Upper lobe of right lung (tissue), 1 donor: ENCODE measurements around the gene ONECUT3. TPM values are rescaled to one million over a fixed set of nuclear protein-coding genes. Genes with fewer than 3 reads are reported as not detected.

Experiments used
- ATAC-seq: fragments of 200-7000 bp; cut with Tn5 transposase; one replicate; pipeline ENCODE4 v1.9.1; 2020; ENCODE audit warnings: mild to moderate bottlenecking, moderate library complexity
- DNase-seq: peaks from one replicate; pipeline ENCODE4 v3.0.0-alpha.2; 2020
- H3K27ac ChIP-seq: fragments of 200-600 bp; one replicate; pipeline ENCODE4 v1.8.0; 2022
- H3K27me3 ChIP-seq: fragments of 200-600 bp; one replicate; pipeline ENCODE4 v1.8.0; 2022; ENCODE audit warnings: mild to moderate bottlenecking
- H3K36me3 ChIP-seq: fragments of 200-600 bp; one replicate; pipeline ENCODE4 v1.8.0; 2022
- H3K4me1 ChIP-seq: fragments of 200-600 bp; one replicate; pipeline ENCODE4 v1.8.0; 2022
- H3K4me3 ChIP-seq: fragments of 200-600 bp; one replicate; pipeline ENCODE4 v1.8.0; 2022; ENCODE audit warnings: mild to moderate bottlenecking
- H3K9me3 ChIP-seq: fragments of 200-600 bp; one replicate; pipeline ENCODE4 v1.8.0; 2022
- intact Hi-C: fragments of 100-400 bp; cut with DNase I; formaldehyde crosslinking; loops from one replicate; pipeline ENCODE4 v1.11.0; 2022
- total RNA-seq: library from RNA; stranded (reverse); fragmentation: NEBNext Ultra II Directional; extraction: Animal tissue kit (Norgen Biotek cat#: 25700); gene quantifications from one replicate; pipeline ENCODE4 v1.2.1, GENCODE V29; 2021
- TF ChIP-seq, protein P1 (sequence below): fragments of 200-600 bp; IDR thresholded peaks from one replicate; pipeline ENCODE4 v1.8.0; 2022; ENCODE audit warnings: antibody characterized with exemption
- donor health status: DM: no; HTN: yes; CAD: no; lungs with severe emphysema.

Gene ONECUT3
- total RNA-seq, 1 donor from 2014 or later, result not detected

DNA sequence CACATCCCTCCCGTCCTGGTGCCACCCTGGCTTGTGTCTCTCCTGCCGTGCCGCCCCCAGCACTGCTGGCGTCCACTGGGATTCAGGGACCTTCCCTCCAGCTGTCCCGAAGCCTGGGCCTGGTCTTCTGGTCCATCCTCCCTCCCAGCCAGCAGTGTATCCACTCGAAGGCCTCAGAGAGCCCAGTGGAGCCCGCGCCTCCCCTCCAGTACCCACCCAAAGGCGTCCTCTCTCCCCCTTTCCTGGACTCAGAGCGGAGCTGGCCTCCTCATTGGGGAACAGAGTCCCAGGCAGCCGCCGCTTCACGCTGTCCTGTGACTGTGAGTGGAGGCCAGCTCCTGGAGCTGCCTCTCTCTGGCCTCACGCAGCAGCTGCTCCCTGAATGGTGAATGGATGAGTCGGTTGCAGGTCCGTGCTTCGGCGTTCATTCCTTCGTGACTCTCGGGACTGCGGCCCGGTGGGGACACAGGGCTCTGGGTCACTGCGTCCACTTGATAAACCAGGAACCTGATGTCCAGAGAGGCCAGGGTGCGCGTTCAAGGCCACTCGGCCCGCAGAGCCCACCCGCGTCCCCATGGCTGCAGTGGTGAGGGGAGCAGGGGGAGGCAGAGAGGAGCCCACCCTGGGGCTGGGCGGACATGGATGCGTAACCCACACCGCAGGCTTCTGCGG is 12.1 kb downstream of the ONECUT3 start:
- H3K36me3 ChIP-seq, result no peaks in the 10 kb centered on the region
- no peak overlapping the region for H3K27ac ChIP-seq
- H3K9me3 ChIP-seq, result peaks cover 1% of the 10 kb centered on the region
- TF ChIP-seq, protein P1, sequence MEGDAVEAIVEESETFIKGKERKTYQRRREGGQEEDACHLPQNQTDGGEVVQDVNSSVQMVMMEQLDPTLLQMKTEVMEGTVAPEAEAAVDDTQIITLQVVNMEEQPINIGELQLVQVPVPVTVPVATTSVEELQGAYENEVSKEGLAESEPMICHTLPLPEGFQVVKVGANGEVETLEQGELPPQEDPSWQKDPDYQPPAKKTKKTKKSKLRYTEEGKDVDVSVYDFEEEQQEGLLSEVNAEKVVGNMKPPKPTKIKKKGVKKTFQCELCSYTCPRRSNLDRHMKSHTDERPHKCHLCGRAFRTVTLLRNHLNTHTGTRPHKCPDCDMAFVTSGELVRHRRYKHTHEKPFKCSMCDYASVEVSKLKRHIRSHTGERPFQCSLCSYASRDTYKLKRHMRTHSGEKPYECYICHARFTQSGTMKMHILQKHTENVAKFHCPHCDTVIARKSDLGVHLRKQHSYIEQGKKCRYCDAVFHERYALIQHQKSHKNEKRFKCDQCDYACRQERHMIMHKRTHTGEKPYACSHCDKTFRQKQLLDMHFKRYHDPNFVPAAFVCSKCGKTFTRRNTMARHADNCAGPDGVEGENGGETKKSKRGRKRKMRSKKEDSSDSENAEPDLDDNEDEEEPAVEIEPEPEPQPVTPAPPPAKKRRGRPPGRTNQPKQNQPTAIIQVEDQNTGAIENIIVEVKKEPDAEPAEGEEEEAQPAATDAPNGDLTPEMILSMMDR, result no peak
- DNase-seq (no peak), ATAC-seq (no peak)
- peaks cover 2% of the 10 kb centered on the region for H3K4me1 ChIP-seq
- H3K27me3 ChIP-seq, result peaks cover 91% of the 10 kb centered on the region
- intact Hi-C loops, result loop anchor here (10.0 kb wide), 1 partner anchor 221 kb away; no protein-coding TSS in a partner anchor
- no peak overlapping the region for H3K4me3 ChIP-seq

DNA sequence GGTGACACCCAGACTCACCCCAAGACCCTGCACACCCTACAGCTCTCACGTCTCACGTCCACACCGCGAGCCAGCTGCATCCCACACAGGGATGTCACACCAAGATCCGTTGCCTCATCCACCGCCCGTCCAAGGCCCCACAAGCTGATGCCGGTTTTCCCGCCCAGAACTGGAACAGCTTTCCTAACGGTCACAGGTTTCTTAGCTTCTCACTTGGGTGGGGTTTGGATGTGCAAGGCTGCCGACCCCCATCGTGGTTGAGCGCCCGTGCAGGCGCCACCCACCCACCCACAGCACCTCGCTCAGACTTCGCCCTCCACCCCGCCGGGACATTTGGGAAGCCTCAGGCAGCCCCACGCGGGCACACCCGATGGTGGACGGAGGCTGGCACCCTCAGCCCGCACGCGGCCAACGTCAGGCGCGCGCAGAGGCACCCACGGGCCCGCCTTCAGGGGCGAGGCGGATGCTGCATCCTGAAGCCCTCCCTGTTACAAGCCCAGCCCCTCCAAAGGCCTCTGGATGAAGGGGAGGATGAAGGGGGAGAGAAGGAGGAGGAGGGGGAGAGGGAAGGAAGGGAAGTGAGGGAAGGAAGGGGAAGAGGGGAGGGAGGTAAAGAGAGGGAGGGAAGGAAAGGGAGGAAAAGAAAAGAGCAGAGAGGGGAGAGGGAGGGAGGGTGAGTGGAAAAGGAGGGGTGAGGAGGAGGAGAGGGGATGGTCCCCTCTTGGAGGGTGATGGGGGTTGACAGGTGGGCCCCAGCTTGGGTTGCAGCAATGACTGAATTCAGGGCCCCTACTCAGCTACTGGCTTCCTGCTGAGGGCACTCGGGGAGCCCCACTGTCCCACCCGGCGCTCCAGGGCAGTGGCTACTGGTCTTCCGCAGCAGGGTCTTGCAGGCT is 12.8 kb downstream of the ONECUT3 start:
- Histone ChIP-seq H3K9me3 (peaks cover 9% of the 10 kb centered on the region), H3K27ac (no peak overlapping the region), H3K4me1 (peaks cover 2% of the 10 kb centered on the region), H3K27me3 (peaks cover 86% of the 10 kb centered on the region), H3K36me3 (no peaks in the 10 kb centered on the region), H3K4me3 (no peak overlapping the region)
- TF ChIP-seq, protein P1, result no peak
- DNase-seq, result no peak
- ATAC-seq, result no peak
- intact Hi-C loops, result loop anchor here (10.0 kb wide), 1 partner anchor 221 kb away; no protein-coding TSS in a partner anchor

DNA sequence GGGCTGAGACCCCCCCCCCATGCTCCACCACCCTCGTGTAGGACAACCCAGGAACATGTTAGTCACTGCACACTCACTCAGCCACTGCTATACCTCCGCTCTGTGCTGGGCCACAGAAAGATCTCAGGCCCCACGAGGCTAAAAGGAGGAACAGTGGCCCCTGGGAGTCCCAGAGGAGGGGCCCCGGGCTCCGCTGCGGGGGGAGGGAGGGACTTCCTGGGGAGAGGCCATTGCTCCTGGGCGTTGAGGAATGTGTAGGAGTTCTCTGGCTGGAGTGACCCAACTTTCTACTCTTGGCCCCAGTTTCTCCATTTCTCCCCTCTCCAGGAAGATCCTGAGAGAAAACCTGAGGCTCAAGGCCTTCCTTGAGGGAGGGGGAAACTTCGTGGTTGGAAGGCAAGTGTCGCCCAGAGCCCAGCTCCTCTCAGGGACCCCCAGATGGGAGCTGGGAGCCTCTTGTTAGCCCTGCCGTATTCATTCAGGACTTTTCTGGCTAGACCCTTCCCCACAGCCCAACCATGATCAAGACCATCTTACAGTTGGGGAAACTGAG is 13.6 kb downstream of the ONECUT3 start:
- peaks cover 11% of the 10 kb centered on the region for H3K9me3 ChIP-seq
- TF ChIP-seq, protein P1, result no peak
- no peak overlapping the region for H3K4me3 ChIP-seq
- H3K36me3 ChIP-seq, result no peaks in the 10 kb centered on the region
- DNase-seq (no peak), ATAC-seq (no peak)
- no peak overlapping the region for H3K27ac ChIP-seq
- peaks cover 2% of the 10 kb centered on the region for H3K4me1 ChIP-seq
- peaks cover 83% of the 10 kb centered on the region for H3K27me3 ChIP-seq
- intact Hi-C loops, result loop anchor here (10.0 kb wide), 1 partner anchor 222 kb away; no protein-coding TSS in a partner anchor

DNA sequence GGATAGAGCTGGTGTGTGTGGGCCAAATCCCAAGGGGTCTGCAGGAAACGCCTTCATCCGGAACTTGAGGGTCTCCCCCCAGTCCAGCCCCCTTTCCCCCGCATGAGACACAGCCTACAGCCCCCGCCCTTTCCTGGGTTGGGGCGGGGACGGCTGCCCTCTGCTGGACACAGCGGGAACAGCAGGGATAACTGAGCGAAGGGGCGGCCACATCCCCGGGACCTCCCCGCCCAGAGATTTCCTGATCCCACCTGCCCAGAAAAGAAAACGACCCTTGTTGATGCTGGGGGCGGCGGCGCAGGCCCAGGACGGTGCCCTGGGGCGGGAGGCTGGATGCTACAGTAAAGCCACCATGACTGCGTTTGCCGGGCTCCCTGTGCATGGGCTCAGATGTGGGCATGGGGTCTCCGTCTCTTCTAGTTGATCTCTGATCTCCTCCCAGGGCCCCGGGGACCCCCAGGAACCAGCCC is 14.2 kb downstream of the ONECUT3 start:
- TF ChIP-seq, protein P1, result peak; percentile 91
- peak; percentile 81 for ATAC-seq
- peaks cover 82% of the 10 kb centered on the region for H3K27me3 ChIP-seq
- no peak overlapping the region for H3K4me3 ChIP-seq
- H3K4me1 ChIP-seq, result peaks cover 2% of the 10 kb centered on the region
- DNase-seq, result no peak
- H3K27ac ChIP-seq, result no peak overlapping the region
- peaks cover 11% of the 10 kb centered on the region for H3K9me3 ChIP-seq
- H3K36me3 ChIP-seq, result no peaks in the 10 kb centered on the region
- intact Hi-C loops, result loop anchor here (10.0 kb wide), 1 partner anchor 223 kb away; no protein-coding TSS in a partner anchor

DNA sequence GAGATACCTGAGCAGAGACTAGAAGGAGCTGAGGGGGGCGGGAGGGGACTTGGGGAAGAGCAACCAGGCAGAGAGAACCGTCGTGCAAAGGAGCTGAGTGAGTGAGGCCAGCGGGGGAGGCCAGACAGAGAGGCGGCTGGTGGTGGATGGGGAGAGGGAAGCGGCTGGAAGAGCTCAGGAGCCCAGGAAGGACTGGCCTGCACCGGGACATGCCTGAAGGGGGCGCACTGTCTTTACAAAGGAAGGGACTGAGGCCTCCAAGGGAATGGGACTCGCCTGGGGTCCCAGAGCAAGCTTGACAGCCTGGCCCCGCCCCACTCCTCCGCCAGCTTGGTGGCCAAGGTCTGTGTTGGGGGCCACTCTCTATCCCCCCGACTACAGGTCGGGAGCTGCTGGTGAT is 14.9 kb downstream of the ONECUT3 start:
- peaks cover 11% of the 10 kb centered on the region for H3K9me3 ChIP-seq
- ATAC-seq, result peak; percentile 12
- TF ChIP-seq, protein P1, result no peak
- peaks cover 2% of the 10 kb centered on the region for H3K4me1 ChIP-seq
- intact Hi-C loops, result loop anchor here (10.0 kb wide), 1 partner anchor 223 kb away; no protein-coding TSS in a partner anchor
- no peaks in the 10 kb centered on the region for H3K36me3 ChIP-seq
- peaks cover 74% of the 10 kb centered on the region for H3K27me3 ChIP-seq
- H3K27ac ChIP-seq, result no peak overlapping the region
- no peak overlapping the region for H3K4me3 ChIP-seq
- no peak for DNase-seq
